Body of pancreas (tissue), 4 donors: ENCODE data around the gene RPS18. TPM values are rescaled to one million over a fixed set of nuclear protein-coding genes. Genes with fewer than 3 reads are reported as not detected.

Experiments used
- ATAC-seq: fragments of 150-250 bp; one replicate; pipeline ENCODE4 v1.9.1; 2016
- DNase-seq, 4 donors: peaks; one replicate each; pipeline ENCODE4 v3.0.0-alpha.2; 2019
- H3K27ac ChIP-seq, 4 donors: fragments of 200-600 bp; sonication (generic); 1 replicate in 3 of 4; 2 replicates in 1 of 4; pipeline versions ENCODE4 v1.5.1 to v1.6.1; 2016 to 2019; ENCODE audit warnings: mild to moderate bottlenecking in 1 of 4, mixed read lengths in 1 of 4, moderate library complexity in 1 of 4
- H3K27me3 ChIP-seq, 2 donors: fragments of 200-600 bp; sonication (generic); one replicate each; pipeline ENCODE4 v1.6.0; 2016; ENCODE audit warnings: mild to moderate bottlenecking in 1 of 2
- H3K36me3 ChIP-seq, 2 donors: fragments of 200-600 bp; sonication (generic); replicated peaks in 1 of 2; 2 replicates each; pipeline ENCODE4 v1.5.1; 2016; ENCODE audit warnings: low read depth in 2 of 2; ENCODE audit not compliant: insufficient read depth in 1 of 2
- H3K4me1 ChIP-seq: fragments of 200-600 bp; sonication (generic); one replicate; pipeline ENCODE4 v1.6.0; 2016
- H3K4me3 ChIP-seq, 2 donors: fragments of 200-600 bp; sonication (generic); 1 replicate in 1 of 2; 2 replicates in 1 of 2; pipeline ENCODE4 v1.5.1; 2016 to 2019
- H3K9me3 ChIP-seq, 3 donors: fragments of 200-600 bp; sonication (generic); 1 replicate in 2 of 3; 2 replicates in 1 of 3; pipeline ENCODE4 v1.5.1; 2016
- CTCF ChIP-seq, 7 experiments: fragments of 450-650 bp in 4 of 7; fragments of 200-600 bp in 3 of 7; sonication (generic) in 3 of 7; IDR thresholded peaks; one replicate each; pipeline ENCODE4 v1.5.1; 2016 to 2019; ENCODE audit warnings: antibody characterized with exemption in 7 of 7
- POLR2A ChIP-seq, 3 donors: fragments of 450-650 bp; IDR thresholded peaks; one replicate each; pipeline ENCODE4 v1.6.1; 2016; ENCODE audit warnings: antibody characterized with exemption in 3 of 3, mild to moderate bottlenecking in 2 of 3
- WGBS, 2 donors: methylation state at CpG; one replicate each; pipeline ENCODE4 v1.1.5; 2017; 5-methylcytosine and 5-hydroxymethylcytosine counted together
- intact Hi-C: fragments of 100-400 bp; cut with DNase I; formaldehyde crosslinking; loops from one replicate; pipeline ENCODE4 v1.15.1; 2023
- total RNA-seq, 2 donors: library from RNA; depleted of rRNA; stranded (reverse); fragments of >200 nt; gene quantifications; one replicate each; pipeline ENCODE4 v1.1.0, GENCODE V29; 2016

RPS18 gene
- total RNA-seq, 2 donors from 2014 or later, result 772 to 1,608 TPM

DNA sequence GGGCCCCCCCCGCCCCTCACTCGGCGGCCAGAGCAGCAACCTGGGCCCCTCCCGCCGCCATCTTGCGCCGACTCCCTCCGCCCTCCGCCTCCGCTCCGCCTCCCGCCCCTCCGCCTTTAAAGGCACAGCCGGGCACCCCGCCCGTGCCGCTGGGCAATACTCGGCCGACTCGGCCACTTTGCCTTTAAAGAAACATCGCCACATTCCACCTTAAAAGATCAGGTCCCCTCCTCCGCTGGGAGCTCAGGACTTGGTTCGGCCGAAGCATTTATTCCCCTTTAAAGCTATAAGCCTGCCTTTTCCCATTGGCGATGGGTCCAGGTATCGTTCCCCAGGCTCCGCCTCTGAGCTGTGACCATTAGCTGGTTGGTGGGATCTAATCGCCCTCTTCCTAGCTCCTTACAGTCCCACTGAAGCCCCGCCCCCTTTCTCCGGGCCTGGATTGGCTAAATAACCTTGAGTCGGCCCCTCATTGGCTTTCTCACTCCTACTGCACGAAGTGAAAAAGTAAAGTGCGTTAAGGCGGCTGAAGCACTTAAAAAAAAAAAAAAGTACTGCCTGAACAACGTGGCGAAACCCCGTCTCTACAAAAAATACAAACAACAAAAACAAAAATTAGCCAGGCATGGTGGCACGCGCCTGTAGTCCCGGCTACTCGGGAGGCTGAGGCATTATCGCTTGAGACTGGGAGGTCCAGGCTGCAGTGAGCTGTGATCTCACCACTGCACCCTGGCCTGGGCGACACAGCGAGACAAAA is 46.0 kb downstream of the RPS18 start, which contains the start of gene ZBTB22:
TSS of gene ZBTB22 (minus strand) at position 76 of the 757 bp plus-strand sequence. CDS start 828 bp downstream, outside the sequence.
- intact Hi-C loops, result no loop called here
- no peaks in the 10 kb centered on the region for H3K27me3 ChIP-seq
- peaks cover 3 to 4% of the 10 kb centered on the region in 2 donors for H3K36me3 ChIP-seq
- peak in 2 of 3 donors; percentile 41 to 44 for TF ChIP-seq POLR2A (IDR thresholded peaks at IDR 0.05)
- peak in 1 of 7 experiments; percentile 19 for TF ChIP-seq CTCF (IDR thresholded peaks at IDR 0.05)
- H3K9me3 ChIP-seq, result no peaks in the 10 kb centered on the region
- 1 to 3% methylated on average over 34 to 37 of the region's 44 CpGs for whole genome bisulfite sequencing, 2 donors
- H3K27ac ChIP-seq, result peak within 1 kb of the TSS; percentile 76 to 86 (median 81)
- peak within 1 kb of the TSS; percentile 8 to 67 for H3K4me3 ChIP-seq
- H3K4me1 ChIP-seq, result peaks cover 63% of the 10 kb centered on the region
- DNase-seq (peak; percentile 100), ATAC-seq (peak; percentile 84)

DNA sequence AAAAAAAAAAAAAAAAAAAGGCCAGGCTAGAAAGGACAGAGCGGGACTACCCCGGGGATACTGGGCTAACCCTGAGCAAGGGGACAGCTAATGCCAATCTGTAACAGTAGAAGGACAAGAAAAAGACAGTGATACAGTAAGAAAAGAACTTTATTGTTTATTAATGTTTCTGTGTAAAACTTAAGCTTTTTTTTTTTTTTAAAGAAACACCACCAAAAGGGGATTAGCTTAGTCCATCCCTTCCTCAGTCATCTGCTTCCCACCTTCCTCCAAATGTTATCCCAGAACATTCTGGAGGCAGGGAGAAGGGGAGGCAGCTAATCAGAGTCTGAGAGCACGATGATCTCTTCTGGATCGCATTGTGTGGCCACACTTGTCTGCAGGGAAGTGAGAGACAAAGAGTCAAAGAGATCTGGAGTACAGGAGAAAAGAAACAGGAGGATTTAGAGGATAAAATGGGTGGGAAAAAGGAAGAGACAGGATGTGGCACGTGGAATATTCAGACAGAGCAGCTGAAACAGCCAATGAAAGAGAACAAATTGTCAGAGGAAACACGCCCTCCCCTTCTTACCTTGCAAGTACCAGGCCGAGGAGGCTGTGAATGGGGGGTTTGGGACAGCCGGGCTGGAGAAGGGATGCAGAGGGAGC is 46.7 kb downstream of the RPS18 start:
- H3K4me1 ChIP-seq, result peaks cover 65% of the 10 kb centered on the region
- H3K9me3 ChIP-seq, result no peaks in the 10 kb centered on the region
- WGBS, 2 donors, result 58 to 69% methylated on average over 8 of the region's 8 CpGs
- H3K27ac ChIP-seq, result peak overlapping the region in 3 of 4 donors; percentile 78 to 86 (median 84)
- ATAC-seq, result no peak
- H3K27me3 ChIP-seq, result no peaks in the 10 kb centered on the region
- intact Hi-C loops, result no loop called here
- no peak overlapping the region for H3K4me3 ChIP-seq
- TF ChIP-seq POLR2A (IDR thresholded peaks at IDR 0.05) (no peak), CTCF (IDR thresholded peaks at IDR 0.05) (no peak)
- peaks cover 3 to 4% of the 10 kb centered on the region in 2 donors for H3K36me3 ChIP-seq
- no peak for DNase-seq

DNA sequence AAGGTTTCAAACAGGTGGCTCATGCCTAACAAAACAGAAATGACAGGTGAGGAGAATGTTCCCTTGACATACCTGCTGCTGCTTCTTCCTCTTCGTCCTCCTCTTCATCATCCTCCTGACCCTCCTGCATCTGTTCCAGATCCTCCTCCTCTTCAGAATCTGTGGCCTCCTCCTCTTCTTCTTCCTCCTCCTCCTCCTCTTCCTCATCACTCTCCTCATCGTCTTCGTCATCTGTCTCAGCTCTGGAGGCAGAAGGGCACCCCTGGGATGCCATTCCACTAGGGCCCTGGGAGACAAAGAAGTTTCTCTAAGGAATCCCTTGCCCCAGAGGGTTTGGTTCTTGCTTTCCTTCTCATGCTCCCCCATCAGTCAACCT is 48.1 kb downstream of the RPS18 start:
- TF ChIP-seq CTCF (IDR thresholded peaks at IDR 0.05), result no peak
- no peak for TF ChIP-seq POLR2A (IDR thresholded peaks at IDR 0.05)
- WGBS, 2 donors, result 81 to 91% methylated on average over 3 of the region's 3 CpGs
- Histone ChIP-seq H3K4me3 (no peak overlapping the region), H3K27ac (peak overlapping the region in 3 of 4 donors; percentile 34 to 71 (median 50)), H3K27me3 (no peaks in the 10 kb centered on the region), H3K9me3 (no peaks in the 10 kb centered on the region), H3K4me1 (peaks cover 64% of the 10 kb centered on the region), H3K36me3 (peaks cover 3 to 4% of the 10 kb centered on the region in 2 donors)
- DNase-seq (no peak), ATAC-seq (no peak)
- intact Hi-C loops, result no loop called here

GRCh38 chr6:33320315-33321181 is 48.7 kb downstream of the RPS18 start:
- Histone ChIP-seq H3K27me3 (no peaks in the 10 kb centered on the region), H3K9me3 (no peaks in the 10 kb centered on the region), H3K36me3 (peaks cover 3 to 4% of the 10 kb centered on the region in 2 donors), H3K27ac (peak overlapping the region in 3 of 4 donors; percentile 34 to 71 (median 50)), H3K4me1 (peaks cover 58% of the 10 kb centered on the region), H3K4me3 (no peak overlapping the region)
- WGBS, 2 donors, result 70 to 73% methylated on average over 31 to 32 of the region's 32 CpGs
- ATAC-seq, result no peak
- TF ChIP-seq CTCF (IDR thresholded peaks at IDR 0.05), result no peak
- peak in 1 of 3 donors; percentile 4 for TF ChIP-seq POLR2A (IDR thresholded peaks at IDR 0.05)
- peak; percentile 64 to 76 (median 72) for DNase-seq
- intact Hi-C loops, result no loop called here
